ENCODE measurements around the gene ACER2. TPM values are rescaled to one million over a fixed set of nuclear protein-coding genes. Genes with fewer than 3 reads are reported as not detected.

Gene ACER2
- total RNA-seq, 1 donor from 2014 or later: 7.4 TPM

DNA sequence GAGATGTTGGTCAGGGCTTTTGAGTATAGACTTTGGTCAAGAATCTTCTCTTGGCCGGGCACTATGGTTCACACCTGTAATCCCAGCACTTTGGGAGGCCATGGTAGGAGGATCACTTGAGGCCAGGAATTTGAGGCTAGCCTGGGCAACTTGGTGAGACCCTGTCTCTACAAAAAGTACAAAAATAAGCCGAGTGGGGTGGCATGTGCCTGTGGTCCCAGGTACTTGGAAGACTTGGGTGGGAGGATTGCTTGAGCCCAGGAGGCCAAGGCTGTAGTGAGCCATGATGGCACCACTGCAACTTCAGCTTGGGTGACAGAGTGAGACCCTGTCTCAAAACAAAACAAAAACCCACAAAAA is 57.5 kb downstream of the ACER2 start:
- H3K4me3 ChIP-seq (ENCODE audit: insufficient read depth, low read depth, low read length): no peak overlapping the region
- no peak overlapping the region for H3K4me3 Mint-ChIP-seq (ENCODE audit: unreplicated experiment)
- FAIRE-seq: no peak

GRCh38 chr9:19469271-19469670 is 60.5 kb downstream of the ACER2 start:
- Histone ChIP-seq H3K27ac (ENCODE audit: low read depth, low read length) (no peak overlapping the region), H3K36me3 (ENCODE audit: insufficient read depth, low read length) (no peaks in the 10 kb centered on the region), H3K4me2 (ENCODE audit: low read length) (no peak overlapping the region), H3K4me1 (ENCODE audit: insufficient read depth, low read length) (peaks cover 4% of the 10 kb centered on the region), H2AFZ (ENCODE audit: low read depth, low read length) (no peak overlapping the region), H3K9ac (ENCODE audit: low read length) (no peak overlapping the region), H3K9me3 (ENCODE audit: insufficient read depth, low read depth, low read length) (no peaks in the 10 kb centered on the region), H3K27me3 (ENCODE audit: insufficient read depth, low read length) (peaks cover 5% of the 10 kb centered on the region), H3K79me2 (ENCODE audit: insufficient read depth, low read length) (no peaks in the 10 kb centered on the region), H3K4me3 (ENCODE audit: insufficient read depth, low read depth, low read length) (no peak overlapping the region), H4K20me1 (ENCODE audit: insufficient read depth, low read length) (no peaks in the 10 kb centered on the region)
- FAIRE-seq (no peak), DNase-seq (ENCODE audit: low read depth) (no peak)
- Mint-ChIP-seq H3K4me3 (ENCODE audit: unreplicated experiment) (no peak overlapping the region), H3K27me3 (ENCODE audit: low read depth, unreplicated experiment) (peaks cover 19% of the 10 kb centered on the region), H3K9me3 (ENCODE audit: unreplicated experiment) (no peaks in the 10 kb centered on the region), H3K27ac (ENCODE audit: unreplicated experiment) (no peak overlapping the region), H3K36me3 (ENCODE audit: low read depth, unreplicated experiment) (no peaks in the 10 kb centered on the region), H3K4me1 (ENCODE audit: low read depth, unreplicated experiment) (no peaks in the 10 kb centered on the region)
- TF ChIP-seq EZH2 (IDR thresholded peaks at IDR 0.05; ENCODE audit: insufficient read depth, low read length): no peak
- TF ChIP-seq CTCF (IDR thresholded peaks at IDR 0.05; ENCODE audit: insufficient read depth, low read depth, low read length): no peak

More for the DNA sequence above, 57.5 kb downstream of the ACER2 start:
- DNase-seq (ENCODE audit: low read depth): no peak
- Histone ChIP-seq H3K4me2 (ENCODE audit: low read length) (no peak overlapping the region), H3K9ac (ENCODE audit: low read length) (no peak overlapping the region), H2AFZ (ENCODE audit: low read depth, low read length) (no peak overlapping the region), H3K27ac (ENCODE audit: low read depth, low read length) (no peak overlapping the region), H3K9me3 (ENCODE audit: insufficient read depth, low read depth, low read length) (no peaks in the 10 kb centered on the region), H3K36me3 (ENCODE audit: insufficient read depth, low read length) (no peaks in the 10 kb centered on the region), H4K20me1 (ENCODE audit: insufficient read depth, low read length) (no peaks in the 10 kb centered on the region), H3K27me3 (ENCODE audit: insufficient read depth, low read length) (peaks cover 5% of the 10 kb centered on the region), H3K4me1 (ENCODE audit: insufficient read depth, low read length) (peaks cover 4% of the 10 kb centered on the region), H3K79me2 (ENCODE audit: insufficient read depth, low read length) (no peaks in the 10 kb centered on the region)
- peaks cover 17% of the 10 kb centered on the region for H3K27me3 Mint-ChIP-seq (ENCODE audit: low read depth, unreplicated experiment)
- no peak overlapping the region for H3K27ac Mint-ChIP-seq (ENCODE audit: unreplicated experiment)
- no peaks in the 10 kb centered on the region for H3K9me3 Mint-ChIP-seq (ENCODE audit: unreplicated experiment)
- H3K4me1 Mint-ChIP-seq (ENCODE audit: low read depth, unreplicated experiment): no peaks in the 10 kb centered on the region
- TF ChIP-seq CTCF (IDR thresholded peaks at IDR 0.05; ENCODE audit: insufficient read depth, low read depth, low read length) (no peak), EZH2 (IDR thresholded peaks at IDR 0.05; ENCODE audit: insufficient read depth, low read length) (no peak)
- no peaks in the 10 kb centered on the region for H3K36me3 Mint-ChIP-seq (ENCODE audit: low read depth, unreplicated experiment)

GRCh38 chr9:19470567-19470966 is 61.8 kb downstream of the ACER2 start:
- no peak overlapping the region for H3K4me3 ChIP-seq (ENCODE audit: insufficient read depth, low read depth, low read length)
- H3K36me3 Mint-ChIP-seq (ENCODE audit: low read depth, unreplicated experiment): no peaks in the 10 kb centered on the region
- H3K27ac ChIP-seq (ENCODE audit: low read depth, low read length): no peak overlapping the region
- peaks cover 21% of the 10 kb centered on the region for H3K27me3 Mint-ChIP-seq (ENCODE audit: low read depth, unreplicated experiment)
- H3K4me3 Mint-ChIP-seq (ENCODE audit: unreplicated experiment): no peak overlapping the region
- FAIRE-seq (no peak), DNase-seq (ENCODE audit: low read depth) (peak; percentile 6)
- H3K4me2 ChIP-seq (ENCODE audit: low read length): no peak overlapping the region
- TF ChIP-seq EZH2 (IDR thresholded peaks at IDR 0.05; ENCODE audit: insufficient read depth, low read length): no peak
- H3K9me3 Mint-ChIP-seq (ENCODE audit: unreplicated experiment): no peaks in the 10 kb centered on the region
- H3K79me2 ChIP-seq (ENCODE audit: insufficient read depth, low read length): no peaks in the 10 kb centered on the region
- no peaks in the 10 kb centered on the region for H3K9me3 ChIP-seq (ENCODE audit: insufficient read depth, low read depth, low read length)
- H3K9ac ChIP-seq (ENCODE audit: low read length): no peak overlapping the region
- no peak overlapping the region for H3K27ac Mint-ChIP-seq (ENCODE audit: unreplicated experiment)
- no peaks in the 10 kb centered on the region for H3K36me3 ChIP-seq (ENCODE audit: insufficient read depth, low read length)
- no peak overlapping the region for H2AFZ ChIP-seq (ENCODE audit: low read depth, low read length)
- H3K4me1 Mint-ChIP-seq (ENCODE audit: low read depth, unreplicated experiment): no peaks in the 10 kb centered on the region
- no peaks in the 10 kb centered on the region for H4K20me1 ChIP-seq (ENCODE audit: insufficient read depth, low read length)
- H3K4me1 ChIP-seq (ENCODE audit: insufficient read depth, low read length): no peaks in the 10 kb centered on the region
- H3K27me3 ChIP-seq (ENCODE audit: insufficient read depth, low read length): peaks cover 11% of the 10 kb centered on the region

Measured in astrocyte (in vitro differentiated cells and primary cell).